D341Med (cell line): ENCODE measurements around the gene OPRL1.
A peak's percentile ranks its signal among the peaks of the same experiment; 100 is the strongest.

Experiments
- DNase-seq: peaks from one replicate; pipeline ENCODE4 v3.0.0; 2012; ENCODE audit warnings: low spot score

Gene OPRL1

GRCh38 chr20:64056889-64057627, 22.8 kb upstream of the OPRL1 start:
- no peak for DNase-seq

DNA sequence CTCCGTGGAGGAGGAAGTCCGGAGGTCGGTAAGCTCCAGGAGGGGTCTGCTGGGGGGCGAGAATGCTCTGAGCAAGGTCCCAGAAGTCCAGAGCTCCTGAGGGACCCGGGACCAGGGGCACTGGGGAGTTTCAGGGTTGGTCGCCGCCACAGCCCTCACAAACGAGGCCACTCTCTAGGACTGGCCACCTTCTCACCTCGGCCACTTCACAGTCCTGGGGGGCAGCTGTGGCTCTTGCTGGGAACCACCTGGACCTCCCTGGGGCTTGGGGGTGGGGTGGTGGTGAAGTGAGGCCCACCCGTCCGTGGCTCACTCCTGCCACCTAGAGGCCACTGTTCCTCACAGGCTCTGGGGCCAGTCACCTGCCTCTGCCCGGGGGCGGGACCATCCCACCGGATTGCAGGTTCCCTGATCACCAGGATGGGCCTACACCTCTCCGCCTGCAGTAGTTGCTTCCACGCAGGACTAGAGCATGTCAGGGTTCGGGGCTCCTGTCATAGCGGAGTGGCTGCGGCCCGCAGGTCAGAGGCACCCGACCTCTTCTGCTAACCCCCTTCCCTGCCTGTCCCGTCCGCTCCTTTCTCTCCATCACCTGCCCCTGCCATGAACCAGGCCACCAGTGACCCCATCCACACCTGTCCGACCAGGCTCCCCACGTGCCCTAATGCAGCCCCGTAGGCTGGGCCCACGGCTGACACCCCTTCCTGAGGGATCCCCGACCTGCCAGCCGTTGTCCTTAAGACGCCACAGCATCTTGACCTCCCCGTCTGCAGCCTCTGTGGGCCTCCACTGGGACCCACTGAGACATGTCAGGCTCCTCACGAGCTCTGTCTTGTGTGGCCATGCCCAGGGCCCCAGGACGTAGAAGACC, 22.0 kb upstream of the OPRL1 start:
- DNase-seq = peak; percentile 90

DNA sequence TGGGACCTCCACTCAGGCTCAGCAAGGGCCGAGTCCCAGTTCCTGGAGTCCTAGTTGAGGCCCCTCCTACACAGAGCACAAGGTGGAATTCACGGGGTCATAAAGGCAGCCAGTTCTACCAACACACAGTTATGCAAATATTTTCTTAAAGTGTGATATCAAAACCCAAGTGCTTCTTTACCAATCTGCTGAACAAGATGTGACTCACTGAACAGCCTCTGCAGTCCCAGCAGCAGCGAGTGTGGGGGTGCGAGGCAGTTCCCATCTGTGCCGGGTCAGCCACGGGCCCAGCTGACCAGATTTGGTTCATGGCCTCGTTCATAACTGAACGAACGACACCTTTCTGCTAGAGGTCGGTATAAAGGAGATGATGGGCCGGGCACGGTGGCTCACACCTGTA, 21.3 kb upstream of the OPRL1 start:
- no peak for DNase-seq

DNA sequence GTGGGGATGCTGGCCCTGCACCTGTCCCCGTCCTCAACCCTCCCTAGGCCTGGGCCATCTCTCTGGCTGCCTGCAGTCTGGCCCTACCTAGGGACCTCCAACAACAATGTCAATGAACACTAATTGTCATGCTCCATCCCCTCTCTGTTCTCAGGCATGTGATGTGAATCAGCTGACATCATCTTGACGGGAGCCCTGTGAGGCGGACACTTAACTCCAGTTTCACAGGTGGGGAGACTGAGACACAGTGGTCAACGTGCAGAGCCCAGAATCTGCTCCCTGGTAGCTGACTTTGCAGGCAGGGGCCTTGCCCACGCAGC, 17.6 kb upstream of the OPRL1 start:
- no peak for DNase-seq

DNA sequence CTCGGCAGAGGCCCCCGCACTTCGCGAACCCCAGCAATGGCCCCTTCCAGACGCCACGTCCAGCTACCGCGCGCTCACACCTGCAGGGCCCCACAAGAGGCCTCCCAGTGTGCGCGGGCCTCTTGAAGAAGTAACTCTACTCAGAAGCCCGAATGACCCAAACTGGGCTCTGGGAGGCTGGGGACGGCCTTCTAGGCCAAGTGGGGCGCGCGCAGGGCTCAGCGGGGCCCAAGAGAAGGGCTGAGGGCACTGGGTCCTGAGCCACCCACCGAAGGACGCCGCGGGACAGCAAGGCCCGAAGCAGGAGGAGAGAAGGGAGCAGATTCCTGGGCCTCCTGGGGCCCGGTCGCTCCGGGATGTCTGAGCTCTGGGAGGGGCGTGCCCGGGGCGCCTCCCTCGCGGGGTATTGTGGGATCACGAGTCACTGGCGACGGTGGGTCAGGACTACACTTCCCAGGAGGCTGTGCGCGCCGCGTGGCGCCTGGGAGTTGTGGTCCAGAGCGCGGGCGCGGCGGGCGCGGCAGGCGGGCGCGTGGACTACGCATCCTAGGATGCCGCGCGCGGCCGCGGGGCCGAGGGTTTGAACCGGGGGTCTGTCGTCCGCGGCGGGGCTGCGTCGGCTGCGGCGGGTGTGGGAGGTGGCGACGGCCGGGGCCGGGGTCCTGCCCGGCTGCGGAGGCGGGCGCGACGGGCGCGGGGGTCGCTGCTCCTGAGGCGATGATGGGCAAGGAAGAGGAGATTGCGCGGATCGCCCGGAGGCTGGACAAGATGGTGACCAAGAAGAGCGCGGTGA, 17.1 kb upstream of the OPRL1 start, which contains the start of gene TCEA2:
TCEA2 (plus strand) TSS at position 603 of the 793 bp plus-strand sequence; CDS start at position 718, 115 bp downstream.
- DNase-seq = peak; percentile 99

- DNase-seq = no peak
Observed at GRCh38 chr20:64063389-64064144, 16.3 kb upstream of the OPRL1 start.

DNA sequence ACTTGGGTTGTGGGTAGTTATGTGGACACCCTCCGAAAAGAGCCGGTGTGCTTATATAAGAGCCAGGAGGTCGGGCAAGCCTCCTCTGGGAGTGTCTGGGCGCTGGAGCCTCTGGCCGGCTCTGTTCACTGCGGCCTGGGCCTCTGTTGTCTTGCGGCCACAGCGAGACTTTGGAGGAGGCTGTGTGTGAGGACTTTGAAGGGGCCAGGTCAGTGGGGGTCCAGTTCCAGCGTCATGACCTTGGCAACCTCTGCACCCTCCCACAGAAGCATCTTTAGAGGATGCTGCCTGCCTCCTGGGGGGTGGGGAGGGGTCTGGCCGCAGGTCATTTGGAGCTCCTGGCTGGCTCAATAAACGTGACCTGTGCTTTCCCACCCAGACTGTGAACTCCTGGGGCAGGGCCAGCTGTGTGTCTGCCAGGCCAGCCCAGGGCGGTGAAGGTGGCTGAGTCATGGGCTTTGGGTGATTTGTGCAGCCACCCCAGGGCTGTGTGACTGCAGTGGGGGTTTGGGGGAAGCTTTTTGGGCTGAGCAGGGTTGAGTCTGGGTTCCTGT, 15.7 kb upstream of the OPRL1 start:
- DNase-seq = no peak

GRCh38 chr20:64065062-64065973, 14.6 kb upstream of the OPRL1 start:
- no peak for DNase-seq

GRCh38 chr20:64065974-64066343, 13.9 kb upstream of the OPRL1 start:
- DNase-seq = no peak

DNA sequence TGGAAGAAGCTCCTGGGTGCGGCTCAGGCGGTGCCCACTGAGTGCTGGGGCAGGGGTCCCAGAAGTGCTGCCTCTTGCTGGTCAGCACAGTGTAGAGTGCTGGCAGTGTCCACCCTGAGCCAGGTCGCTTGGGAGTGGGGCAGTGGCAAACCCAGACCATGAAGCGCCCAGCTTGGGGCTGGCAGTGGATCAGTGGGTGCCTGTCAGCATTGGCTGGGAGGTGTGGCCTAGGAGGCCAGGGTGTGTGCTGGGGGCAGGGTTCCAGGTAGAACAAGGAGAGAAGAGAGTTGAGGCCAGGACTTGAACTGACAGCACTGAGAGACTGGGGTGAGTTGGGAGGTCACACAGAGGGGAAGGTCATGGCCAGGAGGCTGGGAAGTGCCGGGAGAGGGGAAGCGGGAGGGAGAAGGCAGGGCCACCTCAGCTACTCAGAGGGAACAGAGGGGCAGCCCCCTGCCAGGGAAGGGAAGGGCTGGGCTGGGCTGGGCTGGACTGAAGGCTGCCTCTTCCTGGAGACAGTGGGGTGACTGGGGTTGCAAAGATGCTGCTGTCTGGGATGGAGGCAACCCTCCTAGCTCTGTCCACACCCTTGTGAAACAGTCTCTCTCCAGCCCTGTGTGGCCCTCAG, 12.8 kb upstream of the OPRL1 start:
- no peak for DNase-seq

- DNase-seq = no peak
Observed at GRCh38 chr20:64067733-64068307, 12.1 kb upstream of the OPRL1 start.

DNA sequence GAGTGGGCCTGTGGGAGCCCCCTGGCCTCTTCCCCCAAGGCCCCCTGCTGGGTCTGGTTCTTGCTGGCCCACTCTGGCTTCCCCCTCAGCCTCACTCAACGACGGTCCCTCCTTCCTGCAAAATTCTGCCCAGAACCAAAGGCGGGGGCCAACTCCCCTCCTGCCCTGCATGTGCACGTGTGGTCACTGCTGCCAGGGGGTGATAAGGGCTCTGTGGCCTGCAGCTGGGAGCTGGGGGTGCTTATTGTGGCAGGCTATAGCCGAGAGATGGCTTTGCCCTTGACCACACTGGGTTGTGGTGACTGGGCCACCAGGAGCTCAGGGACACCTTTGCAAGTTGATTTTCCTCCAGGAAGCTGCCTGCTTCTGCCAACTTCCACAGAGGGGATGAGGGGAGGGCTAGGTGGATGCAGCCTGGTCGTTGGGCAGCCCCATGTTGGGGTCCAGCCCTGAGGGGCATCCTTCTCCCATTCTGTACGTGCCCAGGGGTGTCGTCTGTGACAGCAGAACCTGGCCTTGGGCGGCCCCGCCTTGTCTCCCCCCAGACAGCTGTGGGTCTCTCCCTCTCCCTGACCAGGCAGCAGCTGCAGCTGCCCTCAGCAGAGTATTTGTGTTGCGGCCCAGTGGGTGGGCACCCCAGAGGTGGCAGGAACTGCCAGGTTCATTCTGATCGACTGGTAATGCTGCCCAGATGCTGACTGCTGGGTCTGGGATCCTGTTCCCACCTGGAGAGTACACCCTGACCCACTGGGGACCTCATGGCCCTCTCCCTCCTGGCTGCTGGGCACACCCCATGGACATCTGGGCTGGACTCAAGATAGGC, 11.3 kb upstream of the OPRL1 start:
- no peak for DNase-seq

DNA sequence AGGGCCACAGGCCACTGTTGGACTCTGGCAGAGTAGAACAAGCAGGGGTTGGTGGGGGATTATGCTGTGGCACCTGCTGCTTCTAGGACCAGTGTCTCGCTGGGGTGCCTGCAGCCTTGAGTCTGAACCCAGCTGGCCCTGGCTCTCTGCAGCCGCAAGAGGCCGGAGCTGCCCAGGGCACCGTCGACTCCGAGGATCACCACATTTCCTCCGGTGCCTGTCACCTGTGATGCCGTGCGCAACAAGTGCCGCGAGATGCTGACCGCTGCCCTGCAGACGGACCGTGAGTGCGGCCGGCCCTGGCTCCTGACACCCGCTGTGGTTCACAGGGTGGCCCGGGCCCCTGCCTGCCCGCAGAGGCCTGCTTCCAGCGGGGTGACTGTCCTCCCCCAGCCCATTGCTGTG, 10.7 kb upstream of the OPRL1 start:
- DNase-seq = no peak

DNA sequence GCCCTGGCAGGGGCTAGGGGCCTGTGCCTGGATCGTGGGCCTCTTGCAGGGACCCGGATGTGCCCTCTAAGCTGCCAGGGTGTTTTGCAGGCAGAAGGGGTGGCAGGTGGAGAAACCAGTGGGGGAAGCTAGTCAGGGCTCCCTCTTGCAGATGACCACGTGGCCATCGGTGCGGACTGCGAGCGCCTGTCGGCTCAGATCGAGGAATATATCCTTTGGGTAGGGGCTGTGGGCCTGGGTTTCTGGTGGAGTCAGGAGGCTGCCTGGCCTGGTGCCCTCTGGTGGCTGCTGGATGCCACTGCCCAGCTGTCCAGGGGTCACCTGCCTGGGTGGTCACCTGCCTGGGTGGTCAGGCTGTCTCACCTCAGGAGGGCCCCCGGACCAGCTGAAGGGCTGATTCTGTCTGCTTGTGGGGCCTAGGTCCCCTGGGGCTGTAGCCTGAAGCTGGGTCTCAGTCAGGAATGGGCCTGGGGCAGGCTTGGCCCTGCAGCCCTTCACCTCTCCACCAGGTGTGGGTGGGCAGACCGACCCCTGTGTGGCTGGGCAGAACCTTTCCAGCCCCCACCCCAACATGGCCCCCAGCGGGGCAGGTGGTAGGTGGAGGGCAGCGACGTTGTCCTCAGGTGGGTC, 10.2 kb upstream of the OPRL1 start:
- peak; percentile 72 for DNase-seq

DNA sequence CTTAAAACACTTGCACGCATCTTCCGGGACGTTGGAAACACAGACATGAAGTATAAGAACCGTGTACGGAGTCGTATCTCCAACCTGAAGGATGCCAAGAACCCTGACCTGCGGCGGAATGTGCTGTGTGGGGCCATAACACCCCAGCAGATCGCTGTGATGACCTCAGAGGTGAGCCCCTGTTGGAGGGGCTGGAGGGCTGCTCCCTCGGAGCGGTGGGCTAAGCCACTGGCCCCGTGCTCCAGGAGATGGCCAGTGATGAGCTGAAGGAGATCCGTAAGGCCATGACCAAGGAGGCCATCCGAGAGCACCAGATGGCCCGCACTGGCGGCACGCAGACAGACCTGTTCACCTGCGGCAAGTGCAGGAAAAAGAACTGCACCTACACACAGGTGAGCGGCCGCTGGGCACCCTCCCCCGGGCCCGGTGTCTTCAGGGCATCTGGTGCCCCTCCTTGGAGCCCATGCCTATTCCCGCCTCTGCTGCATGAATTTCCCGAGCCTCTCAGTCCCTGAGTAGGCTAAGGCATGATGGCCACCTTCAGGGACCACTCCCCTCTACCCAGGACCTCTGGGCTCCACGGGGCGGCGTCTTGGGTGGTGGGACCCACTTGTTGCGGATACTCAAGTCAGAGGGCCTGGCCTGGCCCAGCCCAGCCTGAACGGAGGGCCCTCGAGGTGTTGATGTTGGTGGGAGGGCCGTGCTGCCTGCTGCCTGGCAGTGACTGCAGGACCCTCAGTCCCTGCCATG, 9.5 kb upstream of the OPRL1 start:
- no peak for DNase-seq

DNA sequence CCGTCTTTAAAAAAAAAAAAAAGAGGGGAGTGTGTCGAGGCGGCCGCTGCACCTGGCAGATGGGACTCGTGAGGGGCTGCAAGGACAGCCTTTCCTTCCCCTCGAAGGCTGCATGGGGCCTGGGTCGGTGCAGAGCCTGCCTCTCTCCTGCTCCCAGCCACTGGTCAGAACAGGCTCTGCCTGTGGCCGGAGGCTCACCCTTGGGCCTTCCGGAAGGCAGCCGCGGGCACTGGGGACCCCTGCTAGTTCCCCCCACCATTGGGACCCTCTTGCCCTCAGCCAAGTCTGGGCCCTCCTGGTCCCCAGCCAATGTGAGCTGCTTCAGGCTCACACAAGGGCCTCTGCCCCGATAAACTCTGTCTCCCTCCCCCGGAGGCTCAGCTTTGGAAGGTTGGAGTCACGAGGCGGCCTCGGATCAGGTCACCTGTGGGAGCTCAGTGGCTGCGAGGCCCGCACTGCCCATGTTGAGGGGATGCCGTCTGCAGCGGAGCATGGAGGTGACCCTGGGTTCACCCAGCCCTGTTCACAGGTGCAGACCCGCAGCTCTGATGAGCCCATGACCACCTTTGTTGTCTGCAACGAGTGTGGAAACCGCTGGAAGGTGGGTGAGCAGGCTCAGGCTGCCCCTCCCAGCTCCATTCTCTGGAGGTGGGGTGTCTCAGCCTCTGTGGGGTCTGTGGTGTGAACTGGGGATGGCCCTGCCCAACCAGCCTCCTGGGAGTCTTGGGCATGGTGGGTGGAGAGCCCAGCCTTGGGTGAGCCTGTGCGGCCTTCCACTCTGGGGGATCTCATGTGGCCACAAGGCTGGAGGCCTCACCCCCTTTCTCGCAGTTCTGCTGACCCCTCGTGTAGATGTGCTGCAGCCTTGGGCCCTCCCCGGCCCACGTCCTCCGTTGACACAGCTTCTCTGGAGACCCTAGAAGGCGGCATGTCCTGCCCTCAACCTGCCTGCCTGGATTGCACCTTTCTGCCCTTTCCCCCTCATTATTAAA, 8.2 kb upstream of the OPRL1 start:
- no peak for DNase-seq
